Skeletal muscle tissue (tissue), 4 donors: ENCODE results near the gene SETD3. TPM values are rescaled to one million over a fixed set of nuclear protein-coding genes. Genes with fewer than 3 reads are reported as not detected.

Source experiments
- H3K27ac ChIP-seq: one replicate; pipeline ENCODE4 v1.7.0; 2013; ENCODE audit warnings: mild to moderate bottlenecking, low read depth, low read length, inconsistent platforms
- H3K27me3 ChIP-seq, 3 donors: one replicate each; pipeline ENCODE4 v1.7.0; 2013; ENCODE audit warnings: low read length in 3 of 3; ENCODE audit not compliant: control insufficient read depth in 3 of 3, insufficient read depth in 3 of 3
- H3K36me3 ChIP-seq, 3 donors: one replicate each; pipeline ENCODE4 v1.7.0; 2013; ENCODE audit warnings: low read length in 3 of 3; ENCODE audit not compliant: control insufficient read depth in 3 of 3, insufficient read depth in 3 of 3
- H3K4me1 ChIP-seq, 3 donors: one replicate each; pipeline ENCODE4 v1.7.0; 2013; ENCODE audit warnings: low read length in 3 of 3, mild to moderate bottlenecking in 3 of 3; ENCODE audit not compliant: control insufficient read depth in 3 of 3, insufficient read depth in 3 of 3
- H3K4me3 ChIP-seq, 3 donors: one replicate each; pipeline ENCODE4 v1.7.0; 2013; ENCODE audit warnings: low read length in 3 of 3
- H3K9ac ChIP-seq, 3 donors: one replicate each; pipeline ENCODE4 v1.7.0; 2013; ENCODE audit warnings: low read length in 3 of 3, mild to moderate bottlenecking in 3 of 3, moderate library complexity in 2 of 3, low read depth in 1 of 3
- H3K9me3 ChIP-seq, 3 donors: one replicate each; pipeline ENCODE4 v1.7.0; 2013; ENCODE audit warnings: low read length in 3 of 3; ENCODE audit not compliant: control insufficient read depth in 3 of 3
- total RNA-seq: library from RNA; depleted of rRNA; stranded (reverse); fragments of >200 nt; gene quantifications from one replicate; pipeline ENCODE4 v1.2.3, GENCODE V29; 2014
- donor health status: Osteomylitis.

The SETD3 gene
- total RNA-seq, 1 donor from 2014 or later: 112 TPM

DNA sequence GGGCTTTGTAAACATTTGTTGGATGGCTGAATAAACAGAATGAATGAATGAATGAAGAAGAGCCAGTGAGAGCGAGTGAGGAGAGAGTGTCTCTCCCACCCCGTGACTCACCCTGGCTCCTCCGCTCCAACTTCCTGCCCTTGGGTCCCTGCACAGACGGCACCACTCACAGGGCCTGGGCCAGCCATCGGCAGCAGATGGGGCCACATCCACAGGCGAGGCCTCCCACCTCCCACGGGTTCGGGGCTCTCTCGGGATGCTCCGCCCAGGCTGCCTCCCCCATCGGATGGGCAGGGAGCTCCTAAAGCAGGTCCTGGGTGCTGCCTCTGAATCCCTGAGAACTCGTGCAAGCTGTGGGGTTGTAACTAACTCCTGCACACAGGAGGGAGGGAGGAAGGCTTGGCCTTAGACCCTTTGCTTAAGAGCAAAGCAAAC is 41.8 kb upstream of the SETD3 start:
- H3K36me3 ChIP-seq: no peaks in the 10 kb centered on the region
- H3K4me1 ChIP-seq: peaks cover 5 to 15% (median 9%) of the 10 kb centered on the region in 3 donors
- no peak overlapping the region for H3K27ac ChIP-seq

DNA sequence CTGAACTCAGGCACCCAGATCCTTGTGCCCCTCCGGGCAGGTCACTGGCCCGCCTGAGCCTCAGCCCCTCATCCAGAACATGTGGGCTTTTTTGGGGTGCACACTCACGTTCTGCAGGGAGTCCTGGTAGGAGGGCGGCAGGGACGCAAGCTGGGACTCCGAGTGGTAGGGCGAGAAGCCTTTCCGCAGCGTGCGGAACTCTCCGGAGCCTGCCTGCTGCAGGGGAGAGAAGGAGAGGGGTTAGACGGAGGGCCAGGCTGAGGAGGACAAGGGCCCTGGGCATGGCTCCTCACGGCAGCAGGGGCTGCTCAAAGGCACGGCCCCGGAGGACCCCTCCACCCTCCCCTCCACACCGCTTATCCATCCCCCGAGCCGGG is 41.4 kb upstream of the SETD3 start:
- no peaks in the 10 kb centered on the region for H3K36me3 ChIP-seq
- H3K9me3 ChIP-seq: no peaks in the 10 kb centered on the region
- no peak overlapping the region for H3K4me3 ChIP-seq
- no peak overlapping the region for H3K27ac ChIP-seq
- H3K27me3 ChIP-seq: no peaks in the 10 kb centered on the region
- H3K9ac ChIP-seq: no peak overlapping the region
- H3K4me1 ChIP-seq: peaks cover 5 to 15% (median 9%) of the 10 kb centered on the region in 3 donors

More for the DNA sequence above, 41.8 kb upstream of the SETD3 start:
- no peaks in the 10 kb centered on the region for H3K27me3 ChIP-seq
- no peak overlapping the region for H3K4me3 ChIP-seq
- no peak overlapping the region for H3K9ac ChIP-seq
- H3K9me3 ChIP-seq: no peaks in the 10 kb centered on the region

DNA sequence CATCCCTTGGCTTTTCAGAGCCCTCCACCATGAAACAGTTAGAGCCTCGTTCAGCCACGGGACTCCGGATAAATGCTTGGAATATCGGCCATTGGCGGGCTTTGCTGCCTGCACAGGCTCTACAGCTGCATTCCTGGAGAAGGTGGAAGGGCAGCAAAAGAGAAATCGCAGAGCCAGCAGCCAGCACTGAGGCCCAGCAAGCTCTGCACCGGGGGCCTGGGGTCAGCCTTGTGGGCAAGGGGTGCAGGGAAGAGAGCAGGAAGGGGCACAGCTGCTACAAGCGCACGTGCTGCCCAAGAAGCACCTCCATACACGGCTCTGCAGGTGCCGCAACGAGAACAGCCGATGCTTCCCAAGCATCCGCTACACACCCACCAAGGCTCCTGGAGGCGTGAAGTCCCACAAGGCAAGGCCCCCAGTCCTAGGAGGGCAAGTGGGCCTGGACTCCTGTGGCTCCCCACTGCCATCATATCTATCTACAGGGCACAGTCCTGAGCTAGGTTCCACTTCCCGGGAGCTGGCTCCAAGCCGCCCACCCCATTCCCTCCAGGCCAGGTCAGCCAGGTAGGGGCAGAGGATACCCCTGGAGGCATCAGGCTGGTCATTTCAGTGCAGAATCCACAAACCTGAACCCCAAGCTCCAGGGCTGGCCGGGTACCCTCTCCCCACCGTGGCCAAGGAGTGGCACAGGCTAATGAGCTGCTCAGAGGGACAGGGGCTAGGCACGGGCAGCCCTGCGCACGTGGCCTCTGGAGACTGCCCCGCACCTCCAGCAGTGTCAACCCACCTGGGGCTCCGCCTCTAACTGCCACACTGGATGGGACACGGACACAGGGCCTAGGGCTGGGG is 40.7 kb upstream of the SETD3 start:
- H3K9ac ChIP-seq: no peak overlapping the region
- H3K4me1 ChIP-seq: peaks cover 5 to 13% (median 9%) of the 10 kb centered on the region in 3 donors
- no peaks in the 10 kb centered on the region for H3K36me3 ChIP-seq
- H3K27ac ChIP-seq: no peak overlapping the region
- H3K9me3 ChIP-seq: no peaks in the 10 kb centered on the region
- no peak overlapping the region for H3K4me3 ChIP-seq
- no peaks in the 10 kb centered on the region for H3K27me3 ChIP-seq

DNA sequence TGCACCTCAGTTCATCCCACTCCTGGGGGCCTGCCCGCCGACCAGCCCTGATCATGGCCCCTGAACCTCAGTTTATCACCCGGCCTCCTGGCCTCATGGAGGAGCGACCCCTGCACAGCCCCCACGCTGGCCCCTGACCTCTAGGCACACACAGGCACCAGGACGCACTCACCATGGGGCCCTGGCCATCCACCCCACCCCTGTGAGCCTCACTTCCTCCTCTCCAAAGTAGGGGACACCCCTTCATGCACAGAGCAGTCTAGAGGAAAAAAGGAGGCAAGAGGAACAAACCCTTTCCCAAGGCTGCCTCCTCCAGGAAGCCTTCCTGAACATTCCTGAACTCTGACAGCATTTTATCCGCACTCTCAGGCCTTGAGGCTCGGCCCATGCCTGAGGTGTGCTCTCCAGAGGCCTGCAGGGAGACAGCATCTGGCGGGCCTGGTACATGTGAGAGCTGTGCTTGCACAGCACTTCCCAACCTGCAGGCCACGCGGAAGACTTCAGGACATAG is 40.0 kb upstream of the SETD3 start:
- Histone ChIP-seq H3K9me3 (no peaks in the 10 kb centered on the region), H3K4me3 (no peak overlapping the region), H3K4me1 (peaks cover 5 to 7% (median 6%) of the 10 kb centered on the region in 3 donors), H3K27me3 (no peaks in the 10 kb centered on the region), H3K27ac (no peak overlapping the region), H3K36me3 (no peaks in the 10 kb centered on the region), H3K9ac (no peak overlapping the region)

DNA sequence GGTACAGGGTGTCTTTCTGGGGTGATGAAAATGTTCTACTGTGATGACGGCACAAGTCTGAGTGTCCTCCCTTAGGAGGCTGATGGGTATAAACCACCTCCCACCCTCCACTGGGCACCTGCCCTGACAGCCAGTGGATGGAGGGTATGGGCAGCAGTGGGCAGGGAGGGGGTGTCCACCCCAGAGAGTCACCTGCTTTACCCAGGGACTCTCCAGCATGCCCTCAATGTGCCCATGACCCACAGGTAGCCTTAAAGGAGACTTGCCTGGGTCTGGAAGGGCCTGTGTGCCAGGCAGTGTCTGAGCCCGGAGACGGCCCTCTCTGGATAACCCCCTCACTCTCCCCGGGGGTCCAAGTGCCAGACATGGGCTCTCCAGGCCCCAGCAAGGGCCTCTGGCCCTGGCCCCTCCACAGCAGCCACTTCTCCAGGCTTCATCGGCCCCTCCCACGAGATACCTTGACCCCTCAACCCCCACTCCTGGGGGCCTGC is 39.3 kb upstream of the SETD3 start:
- no peak overlapping the region for H3K27ac ChIP-seq
- H3K9me3 ChIP-seq: no peaks in the 10 kb centered on the region
- no peaks in the 10 kb centered on the region for H3K27me3 ChIP-seq
- no peaks in the 10 kb centered on the region for H3K36me3 ChIP-seq
- H3K4me3 ChIP-seq: no peak overlapping the region
- peaks cover 5 to 7% (median 6%) of the 10 kb centered on the region in 3 donors for H3K4me1 ChIP-seq
- H3K9ac ChIP-seq: no peak overlapping the region

DNA sequence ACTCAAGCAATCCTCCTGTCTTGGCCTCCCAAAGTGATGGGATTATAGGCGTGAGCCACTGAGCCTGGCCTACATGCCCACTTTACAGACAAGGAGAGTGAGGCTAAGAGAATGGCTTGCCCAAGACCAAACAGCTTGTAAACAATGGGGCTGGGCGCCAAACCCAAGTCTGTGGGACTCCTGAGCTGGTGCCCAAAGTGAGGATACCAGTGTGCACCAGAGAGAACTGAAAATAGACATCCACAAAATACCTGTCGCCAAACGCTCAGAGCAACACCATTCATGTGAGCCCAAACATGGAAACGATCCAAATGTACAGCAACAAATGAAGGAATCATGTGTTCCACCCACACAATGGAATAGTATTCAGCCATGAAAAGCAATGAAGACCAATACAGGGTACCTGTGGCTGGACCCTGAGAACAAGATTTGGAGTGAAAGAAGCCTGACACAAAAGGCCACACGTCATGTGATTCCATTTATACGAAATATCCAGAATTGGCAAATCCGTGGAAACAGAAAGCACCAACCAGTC is 38.8 kb upstream of the SETD3 start:
- peaks cover 0 to 3% (median 0%) of the 10 kb centered on the region in 3 donors for H3K36me3 ChIP-seq
- H3K9ac ChIP-seq: no peak overlapping the region
- H3K9me3 ChIP-seq: no peaks in the 10 kb centered on the region
- no peak overlapping the region for H3K27ac ChIP-seq
- peaks cover 5 to 7% (median 6%) of the 10 kb centered on the region in 3 donors for H3K4me1 ChIP-seq
- H3K27me3 ChIP-seq: no peaks in the 10 kb centered on the region
- H3K4me3 ChIP-seq: no peak overlapping the region

DNA sequence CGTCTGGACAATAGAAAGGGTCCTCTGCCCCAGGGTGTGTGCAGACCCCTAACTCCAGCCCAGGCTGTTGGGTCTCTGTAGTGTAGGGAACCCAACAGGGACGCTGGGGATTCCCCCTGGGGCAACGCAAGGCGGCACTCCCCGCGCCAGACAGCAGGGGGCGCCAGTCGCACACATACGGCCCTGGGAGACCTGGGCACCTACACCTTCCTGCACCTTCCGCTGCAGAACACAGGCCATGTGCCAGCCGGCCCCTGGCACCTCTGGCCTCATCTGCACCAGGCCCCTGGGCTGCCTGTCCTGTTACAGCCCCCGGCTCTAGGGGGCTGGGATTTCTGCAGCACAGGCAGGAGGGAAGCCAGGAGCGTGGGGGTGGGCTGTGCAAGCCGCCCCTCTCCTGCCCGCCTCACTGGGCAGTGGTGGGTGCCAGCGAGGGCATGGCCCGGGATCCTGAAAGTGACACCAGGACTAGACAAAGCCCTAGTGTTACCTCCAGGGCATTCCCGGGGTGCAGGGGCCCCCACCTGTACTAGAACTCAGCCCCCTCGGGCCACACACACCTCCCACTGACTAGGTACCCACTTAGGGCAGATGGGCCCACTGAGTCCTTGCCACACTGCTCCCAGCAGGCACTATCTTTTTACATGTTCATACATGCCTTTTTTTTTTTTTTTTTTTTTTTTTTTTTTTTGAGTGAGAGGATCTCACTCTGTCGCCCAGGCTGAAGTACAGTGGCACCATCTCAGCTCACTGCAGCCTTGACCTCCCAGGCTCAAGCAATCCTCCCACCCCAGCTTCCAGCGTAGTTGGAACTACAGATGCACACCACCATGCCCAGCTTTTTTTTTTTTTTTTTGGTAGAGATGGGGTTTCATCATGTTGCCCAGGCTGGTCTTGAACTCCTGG is 38.0 kb upstream of the SETD3 start:
- peaks cover 4 to 7% (median 6%) of the 10 kb centered on the region in 3 donors for H3K4me1 ChIP-seq
- peaks cover under 1 to 5% (median 3%) of the 10 kb centered on the region in 3 donors for H3K36me3 ChIP-seq
- no peaks in the 10 kb centered on the region for H3K9me3 ChIP-seq
- H3K4me3 ChIP-seq: no peak overlapping the region
- H3K27ac ChIP-seq: no peak overlapping the region
- no peak overlapping the region for H3K9ac ChIP-seq
- H3K27me3 ChIP-seq: no peaks in the 10 kb centered on the region

DNA sequence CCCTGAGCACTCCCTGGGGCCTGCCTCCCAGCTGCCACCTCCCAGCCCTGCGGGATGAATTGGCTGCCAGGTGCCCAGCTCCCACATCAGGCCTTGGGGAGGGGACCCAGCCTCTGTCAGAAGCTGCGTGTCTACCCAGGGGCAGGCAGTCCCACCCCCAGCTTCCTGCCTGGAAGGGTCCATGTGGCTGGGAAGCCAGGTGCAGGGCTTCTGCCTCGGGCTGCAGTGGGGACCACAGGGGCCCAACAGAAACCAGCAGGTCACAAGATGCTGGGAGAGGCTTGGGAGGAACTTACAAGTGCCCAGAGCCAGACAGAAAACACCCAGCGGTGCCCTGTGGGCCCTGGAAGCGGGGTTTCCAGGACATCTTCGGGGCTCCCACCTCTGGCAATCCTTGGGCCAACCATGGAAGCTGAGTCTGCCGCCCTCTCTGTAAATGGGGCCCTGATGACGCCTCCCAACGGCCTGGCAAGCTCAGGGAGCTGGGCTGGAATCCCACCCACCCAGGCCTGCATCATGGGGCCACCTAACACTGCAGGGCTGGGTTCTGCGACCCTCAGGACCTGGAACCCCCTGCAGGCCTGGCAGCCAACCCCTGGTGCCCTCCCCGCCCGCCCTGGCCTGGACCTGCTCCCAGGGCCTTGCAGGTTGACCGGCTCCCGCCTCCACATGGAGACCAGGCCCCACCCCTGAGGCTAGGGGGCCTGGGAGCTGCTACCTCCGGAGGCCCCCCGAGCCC is 37.2 kb upstream of the SETD3 start:
- Histone ChIP-seq H3K4me1 (peaks cover 0 to 6% (median 2%) of the 10 kb centered on the region in 3 donors), H3K9me3 (no peaks in the 10 kb centered on the region), H3K36me3 (peaks cover 3 to 7% (median 5%) of the 10 kb centered on the region in 3 donors), H3K27me3 (no peaks in the 10 kb centered on the region), H3K27ac (no peak overlapping the region), H3K9ac (peak overlapping the region in 1 of 3 donors; percentile 45), H3K4me3 (no peak overlapping the region)
